Chondrocyte (in vitro differentiated cells): Measurements from ENCODE around the gene CACNB3. TPM values are rescaled to one million over a fixed set of nuclear protein-coding genes. Genes with fewer than 3 reads are reported as not detected.

Experiments used
- DNase-seq: peaks from one replicate; pipeline ENCODE4 v3.0.0; 2021; ENCODE audit warnings: mixed read lengths, low spot score
- H3K27ac Mint-ChIP-seq: one replicate; pipeline ENCODE4 v1.8.0; 2021; ENCODE audit warnings: mild to moderate bottlenecking, moderate library complexity, mixed read lengths; ENCODE audit not compliant: unreplicated experiment
- H3K27me3 Mint-ChIP-seq: 2 replicates; pipeline ENCODE4 v1.8.0; 2021; ENCODE audit warnings: low read depth, mixed read lengths
- H3K36me3 Mint-ChIP-seq: 2 replicates; pipeline ENCODE4 v1.8.0; 2021; ENCODE audit warnings: low read depth, mixed read lengths
- H3K4me1 Mint-ChIP-seq: 2 replicates; pipeline ENCODE4 v1.8.0; 2021; ENCODE audit warnings: low read depth, mild to moderate bottlenecking, mixed read lengths
- H3K4me3 Mint-ChIP-seq: one replicate; pipeline ENCODE4 v1.8.0; 2021; ENCODE audit warnings: mild to moderate bottlenecking, moderate library complexity, mixed read lengths; ENCODE audit not compliant: unreplicated experiment
- H3K9me3 Mint-ChIP-seq: 2 replicates; pipeline ENCODE4 v1.8.0; 2021; ENCODE audit warnings: low read depth, mixed read lengths
- long read RNA-seq: library from polyadenylated mRNA; stranded (forward); transcript quantifications from one replicate; pipeline ENCODE4 v2.0.0, GENCODE V29; 2021
- total RNA-seq: library from RNA; stranded (reverse); gene quantifications from 3 replicates; pipeline ENCODE4 v1.2.1, GENCODE V29; 2021
- TF ChIP-seq, protein P1 (sequence below): fragments of 200-600 bp; sonication (generic); IDR thresholded peaks from 2 replicates; pipeline ENCODE4 v1.5.0; 2021; ENCODE audit warnings: antibody characterized with exemption, mild to moderate bottlenecking, moderate library complexity

CACNB3 gene
- 57.5 to 72.6 TPM (median 69.5 TPM) in 3 replicates for total RNA-seq
- long read RNA-seq, partial matches to known transcripts, result 98 of 104 reads
- long read RNA-seq, other reads (novel, unspliced or antisense), result 6 of 104 reads

- H3K4me3 Mint-ChIP-seq, result peak within 1 kb of the TSS; percentile 94
- H3K27me3 Mint-ChIP-seq, result no peaks in the 10 kb centered on the region
- H3K9me3 Mint-ChIP-seq, result no peaks in the 10 kb centered on the region
- H3K36me3 Mint-ChIP-seq, result peaks cover 2% of the 10 kb centered on the region
- no peak for DNase-seq
- peak within 1 kb of the TSS; percentile 49 for H3K27ac Mint-ChIP-seq
- H3K4me1 Mint-ChIP-seq, result peaks cover 54% of the 10 kb centered on the region
- TF ChIP-seq, protein P1, sequence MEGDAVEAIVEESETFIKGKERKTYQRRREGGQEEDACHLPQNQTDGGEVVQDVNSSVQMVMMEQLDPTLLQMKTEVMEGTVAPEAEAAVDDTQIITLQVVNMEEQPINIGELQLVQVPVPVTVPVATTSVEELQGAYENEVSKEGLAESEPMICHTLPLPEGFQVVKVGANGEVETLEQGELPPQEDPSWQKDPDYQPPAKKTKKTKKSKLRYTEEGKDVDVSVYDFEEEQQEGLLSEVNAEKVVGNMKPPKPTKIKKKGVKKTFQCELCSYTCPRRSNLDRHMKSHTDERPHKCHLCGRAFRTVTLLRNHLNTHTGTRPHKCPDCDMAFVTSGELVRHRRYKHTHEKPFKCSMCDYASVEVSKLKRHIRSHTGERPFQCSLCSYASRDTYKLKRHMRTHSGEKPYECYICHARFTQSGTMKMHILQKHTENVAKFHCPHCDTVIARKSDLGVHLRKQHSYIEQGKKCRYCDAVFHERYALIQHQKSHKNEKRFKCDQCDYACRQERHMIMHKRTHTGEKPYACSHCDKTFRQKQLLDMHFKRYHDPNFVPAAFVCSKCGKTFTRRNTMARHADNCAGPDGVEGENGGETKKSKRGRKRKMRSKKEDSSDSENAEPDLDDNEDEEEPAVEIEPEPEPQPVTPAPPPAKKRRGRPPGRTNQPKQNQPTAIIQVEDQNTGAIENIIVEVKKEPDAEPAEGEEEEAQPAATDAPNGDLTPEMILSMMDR, result no peak
Observed at GRCh38 chr12:48817873-48818830, at the start of gene CACNB3. Gene CACNB3, plus strand, starts transcription at chr12:48818496. Its CDS starts 434 bp downstream, at chr12:48818930.

- Mint-ChIP-seq H3K4me1 (peaks cover 24% of the 10 kb centered on the region), H3K9me3 (no peaks in the 10 kb centered on the region), H3K4me3 (no peak overlapping the region), H3K27me3 (no peaks in the 10 kb centered on the region), H3K36me3 (peaks cover 45% of the 10 kb centered on the region), H3K27ac (no peak overlapping the region)
- DNase-seq, result peak; percentile 71
- TF ChIP-seq, protein P1, result no peak
Observed at GRCh38 chr12:48768736-48769135, 49.6 kb upstream of the CACNB3 start.

DNA sequence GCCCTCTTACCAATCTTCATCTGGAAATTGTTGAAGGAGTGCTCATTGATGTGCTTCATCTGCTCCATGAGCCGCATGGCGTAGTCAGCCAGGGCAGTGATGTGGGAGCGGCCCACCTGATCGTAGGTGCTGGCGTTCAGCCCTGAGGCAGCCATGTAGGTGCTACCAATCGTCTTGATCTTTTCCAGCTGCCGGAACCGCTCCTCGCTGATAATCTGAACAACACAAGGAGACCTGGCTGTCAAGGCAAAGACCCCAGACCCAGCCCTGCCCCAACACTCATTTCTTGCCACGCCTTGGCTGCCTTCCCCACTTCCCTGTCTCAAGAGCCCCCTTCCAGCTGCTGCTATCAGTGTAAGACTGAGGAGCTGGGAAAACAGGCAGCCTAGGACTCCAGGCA, 47.5 kb upstream of the CACNB3 start:
- no peak overlapping the region for H3K4me3 Mint-ChIP-seq

DNA sequence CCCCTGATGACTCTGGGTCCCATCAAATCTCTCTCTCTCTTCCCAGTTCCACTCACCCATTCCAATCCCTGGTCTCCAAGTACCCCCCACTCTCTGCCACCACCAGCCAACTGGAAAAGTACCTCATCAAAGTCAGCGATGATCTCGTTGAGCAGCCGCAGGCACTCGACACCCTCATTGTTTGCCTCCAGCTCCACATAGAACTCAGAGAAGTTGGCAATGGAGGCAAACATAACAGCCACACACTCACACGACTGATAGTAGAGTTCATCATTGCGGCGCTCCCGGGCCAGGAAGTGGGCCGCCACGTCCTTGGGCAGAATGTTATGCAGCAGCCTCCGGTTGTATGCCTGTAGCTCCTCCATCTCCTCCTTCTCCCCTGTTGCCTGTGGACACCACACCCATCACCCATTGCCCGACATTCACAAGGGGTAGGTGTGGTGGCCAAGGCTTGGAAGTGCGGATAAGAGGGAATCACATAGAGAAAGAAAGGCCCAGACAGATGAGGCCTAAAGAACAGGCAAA, 46.6 kb upstream of the CACNB3 start:
- no peak overlapping the region for H3K27ac Mint-ChIP-seq
- no peaks in the 10 kb centered on the region for H3K27me3 Mint-ChIP-seq
- H3K9me3 Mint-ChIP-seq, result no peaks in the 10 kb centered on the region
- peaks cover 45% of the 10 kb centered on the region for H3K36me3 Mint-ChIP-seq
- H3K4me3 Mint-ChIP-seq, result no peak overlapping the region
- TF ChIP-seq, protein P1, result no peak
- peak; percentile 57 for DNase-seq
- peaks cover 12% of the 10 kb centered on the region for H3K4me1 Mint-ChIP-seq

More for the DNA sequence above, 47.5 kb upstream of the CACNB3 start:
- TF ChIP-seq, protein P1, result no peak
- peaks cover 47% of the 10 kb centered on the region for H3K36me3 Mint-ChIP-seq
- peak; percentile 85 for DNase-seq
- no peaks in the 10 kb centered on the region for H3K27me3 Mint-ChIP-seq
- H3K4me1 Mint-ChIP-seq, result peaks cover 21% of the 10 kb centered on the region
- no peaks in the 10 kb centered on the region for H3K9me3 Mint-ChIP-seq
- no peak overlapping the region for H3K27ac Mint-ChIP-seq

DNA sequence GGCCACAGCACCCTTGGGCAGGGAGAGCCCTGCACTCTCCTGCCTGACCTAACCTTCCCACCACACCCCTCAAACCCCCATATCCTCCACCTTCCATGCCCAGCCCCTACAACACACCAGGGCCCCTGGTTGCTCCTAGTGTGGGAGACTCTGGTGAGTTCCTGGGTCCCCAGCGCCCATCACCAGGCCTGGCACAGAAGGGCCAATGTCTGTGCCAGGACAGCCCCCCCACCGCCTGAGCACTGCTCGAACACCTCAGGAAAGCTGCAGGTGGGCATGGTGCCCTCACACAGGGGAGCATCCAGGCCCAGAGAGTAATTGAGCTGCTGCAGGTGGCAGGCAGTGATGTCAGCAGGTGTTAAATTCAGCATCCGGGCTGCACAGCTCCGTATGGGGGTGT, 44.6 kb upstream of the CACNB3 start:
- Mint-ChIP-seq H3K9me3 (no peaks in the 10 kb centered on the region), H3K36me3 (peaks cover 52% of the 10 kb centered on the region), H3K4me3 (no peak overlapping the region), H3K27me3 (no peaks in the 10 kb centered on the region), H3K27ac (no peak overlapping the region), H3K4me1 (peaks cover 7% of the 10 kb centered on the region)
- TF ChIP-seq, protein P1, result no peak
- peak; percentile 71 for DNase-seq
